GM12878 (cell line): ENCODE results near the gene CAMK2G. TPM values are rescaled to one million over a fixed set of nuclear protein-coding genes. Genes with fewer than 3 reads are reported as not detected.

Experiments used
- CHD1 ChIP-seq: IDR thresholded peaks from 2 replicates; pipeline ENCODE4 v1.6.1; 2012; ENCODE audit warnings: low read depth, low read length, improper control_type of control experiment
- CREM ChIP-seq: IDR thresholded peaks from 2 replicates; pipeline ENCODE4 v1.6.1; 2014; ENCODE audit warnings: antibody characterized with exemption, low read depth
- FOS ChIP-seq: IDR thresholded peaks from 3 replicates; pipeline ENCODE4 v1.6.1; 2011; ENCODE audit warnings: borderline replicate concordance; ENCODE audit not compliant: insufficient read length; ENCODE audit errors: extremely low read depth
- FOXM1 ChIP-seq: IDR thresholded peaks from 2 replicates; pipeline ENCODE4 v1.6.1; 2012; ENCODE audit warnings: low read depth, mild to moderate bottlenecking, inconsistent platforms, low read length, moderate library complexity
- GATAD2B ChIP-seq: fragments of 450-650 bp; conservative IDR thresholded peaks from 2 replicates; pipeline ENCODE4 v1.6.1; 2017; ENCODE audit warnings: low read depth, mild to moderate bottlenecking, moderate library complexity
- HDGF ChIP-seq: fragments of 450-650 bp; IDR thresholded peaks from 2 replicates; pipeline ENCODE4 v1.6.1; 2016; ENCODE audit warnings: antibody characterized with exemption
- LARP7 ChIP-seq: fragments of 450-650 bp; IDR thresholded peaks from 2 replicates; pipeline ENCODE4 v1.6.1; 2017; ENCODE audit warnings: mild to moderate bottlenecking
- MTA2 ChIP-seq: fragments of 450-650 bp; IDR thresholded peaks from 2 replicates; pipeline ENCODE4 v1.6.1; 2016; ENCODE audit warnings: low read depth, mild to moderate bottlenecking, moderate library complexity
- MYB ChIP-seq: fragments of 150-350 bp; IDR thresholded peaks from 2 replicates; pipeline ENCODE4 v1.6.1; 2014; ENCODE audit warnings: mild to moderate bottlenecking, low read depth, low read length, borderline replicate concordance
- NRF1 ChIP-seq: conservative IDR thresholded peaks from 2 replicates; pipeline ENCODE4 v1.6.1; 2011; ENCODE audit warnings: mild to moderate bottlenecking, low read depth, low read length, improper control_type of control experiment
- POLR2A ChIP-seq: IDR thresholded peaks from 2 replicates; pipeline ENCODE4 v1.6.1; 2011; ENCODE audit warnings: low read depth, mild to moderate bottlenecking, low read length
- RAD21 ChIP-seq: IDR thresholded peaks from 2 replicates; pipeline ENCODE4 v1.6.1; 2011; ENCODE audit warnings: mild to moderate bottlenecking, low read depth, low read length, moderate library complexity; ENCODE audit not compliant: insufficient read depth
- RELA ChIP-seq: fragments of 450-650 bp; IDR thresholded peaks from 2 replicates; pipeline ENCODE4 v1.8.0; 2014; ENCODE audit warnings: borderline replicate concordance; ENCODE audit not compliant: partially characterized antibody
- RUNX3 ChIP-seq: IDR thresholded peaks from 2 replicates; pipeline ENCODE4 v1.6.1; 2012; ENCODE audit warnings: low read length, inconsistent platforms
- SP1 ChIP-seq: IDR thresholded peaks from one replicate; pipeline ENCODE4 v1.6.1; 2011; ENCODE audit warnings: low read depth, low read length
- SRF ChIP-seq, 2 experiments: IDR thresholded peaks; 2 replicates each; pipeline ENCODE4 v1.6.1; 2011; ENCODE audit warnings: low read depth in 2 of 2, low read length in 2 of 2, mild to moderate bottlenecking in 1 of 2, moderate library complexity in 1 of 2
- ZBED1 ChIP-seq: IDR thresholded peaks from 2 replicates; pipeline ENCODE4 v1.6.1; 2016; ENCODE audit warnings: borderline replicate concordance
- polyA plus RNA-seq, 11 experiments: library from polyadenylated mRNA; depleted of rRNA in 4 of 11; unstranded in 6 of 11; stranded (reverse) in 5 of 11; fragments of >200 nt; fragmentation: Nextera tagmentation in 4 of 11; fragmentation: Illumina TruSeq in 1 of 11; extraction: Ambion mirVana in 4 of 11; extraction: Trizol in 1 of 11; gene quantifications; 1 replicate in 1 of 11; 2 replicates in 10 of 11; pipeline versions ENCODE4 v1.2.1 to v1.2.3, GENCODE V29; 2011 to 2016; ENCODE audit warnings: inconsistent platforms in 2 of 11, missing spikeins in 2 of 11, low read depth in 1 of 11
- total RNA-seq, 4 experiments: library from RNA; depleted of rRNA in 3 of 4; stranded (reverse); fragments of >200 nt in 3 of 4; fragmentation: Illumina TruSeq in 1 of 4; extraction: Trizol in 1 of 4; gene quantifications; 2 replicates each; pipeline versions ENCODE4 v1.2.1 to v1.2.3, GENCODE V29; 2013 to 2021
- TF ChIP-seq, protein P1 (sequence below): fragments of 450-650 bp; IDR thresholded peaks from 2 replicates; pipeline ENCODE4 v1.6.1; 2016; ENCODE audit warnings: mild to moderate bottlenecking, moderate library complexity, borderline replicate concordance
- TF ChIP-seq, protein P2 (sequence below): fragments of 450-650 bp; IDR thresholded peaks from 2 replicates; pipeline ENCODE4 v1.6.1; 2017; ENCODE audit warnings: borderline replicate concordance
- TF ChIP-seq, protein P3 (sequence below): IDR thresholded peaks from 2 replicates; pipeline ENCODE4 v1.6.1; 2012; ENCODE audit warnings: low read depth, low read length, improper control_type of control experiment
- TF ChIP-seq, protein P4 (sequence below): fragments of 450-650 bp; IDR thresholded peaks from 2 replicates; pipeline ENCODE4 v1.6.1; 2014; ENCODE audit warnings: mild to moderate bottlenecking
- TF ChIP-seq, protein P5 (sequence below): IDR thresholded peaks from 2 replicates; pipeline ENCODE4 v1.6.1; 2012; ENCODE audit warnings: low read length, inconsistent platforms

Gene CAMK2G
- total and polyA plus RNA-seq, 10 of the 15 experiments (the other 5 are each of a cell fraction or from before 2014, with no cell fraction given): 5.5 to 24.3 (median 16.9) TPM

DNA sequence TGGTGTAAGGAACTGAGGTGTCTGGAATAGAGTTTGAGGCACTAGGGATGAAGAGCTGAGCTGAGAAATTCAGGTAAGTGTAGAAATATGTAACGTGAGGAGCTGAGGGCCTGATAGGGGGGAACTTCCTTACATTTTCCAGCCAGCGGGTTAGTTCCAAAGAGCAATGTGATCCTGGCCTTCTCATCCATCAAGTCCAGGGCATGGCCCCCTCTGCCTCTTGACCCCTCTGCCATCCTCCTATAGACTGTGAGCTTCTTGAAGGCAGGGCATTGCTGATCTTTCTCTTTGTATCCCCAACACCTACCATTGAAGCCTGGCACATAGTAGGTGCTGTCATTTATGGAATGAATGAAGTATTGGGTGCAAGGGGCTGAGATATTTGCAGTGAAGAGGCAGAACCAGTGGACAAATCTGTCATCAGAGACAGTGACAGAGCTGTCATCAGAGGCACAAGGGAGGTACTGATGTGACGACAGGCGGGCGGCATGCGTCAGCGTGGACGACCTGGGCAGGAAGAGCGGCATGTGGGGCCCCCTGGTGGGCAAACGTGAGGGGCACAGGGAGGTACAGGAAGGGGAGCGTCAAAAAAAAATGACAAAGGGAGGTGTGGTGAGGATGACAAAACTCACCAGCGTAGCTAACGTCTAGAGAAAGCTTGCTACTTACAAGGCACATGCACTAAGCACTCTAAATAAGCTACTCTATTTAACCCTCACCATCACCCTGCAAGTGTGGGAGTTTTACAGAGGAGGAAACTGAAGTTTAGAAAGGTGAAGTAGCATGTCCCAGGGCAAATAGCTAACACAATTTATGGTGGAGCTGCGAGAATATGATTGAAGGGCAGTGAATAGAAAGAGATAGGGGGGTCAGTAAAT is 5.2 kb upstream of the CAMK2G start (continued):
- TF ChIP-seq, protein P1, sequence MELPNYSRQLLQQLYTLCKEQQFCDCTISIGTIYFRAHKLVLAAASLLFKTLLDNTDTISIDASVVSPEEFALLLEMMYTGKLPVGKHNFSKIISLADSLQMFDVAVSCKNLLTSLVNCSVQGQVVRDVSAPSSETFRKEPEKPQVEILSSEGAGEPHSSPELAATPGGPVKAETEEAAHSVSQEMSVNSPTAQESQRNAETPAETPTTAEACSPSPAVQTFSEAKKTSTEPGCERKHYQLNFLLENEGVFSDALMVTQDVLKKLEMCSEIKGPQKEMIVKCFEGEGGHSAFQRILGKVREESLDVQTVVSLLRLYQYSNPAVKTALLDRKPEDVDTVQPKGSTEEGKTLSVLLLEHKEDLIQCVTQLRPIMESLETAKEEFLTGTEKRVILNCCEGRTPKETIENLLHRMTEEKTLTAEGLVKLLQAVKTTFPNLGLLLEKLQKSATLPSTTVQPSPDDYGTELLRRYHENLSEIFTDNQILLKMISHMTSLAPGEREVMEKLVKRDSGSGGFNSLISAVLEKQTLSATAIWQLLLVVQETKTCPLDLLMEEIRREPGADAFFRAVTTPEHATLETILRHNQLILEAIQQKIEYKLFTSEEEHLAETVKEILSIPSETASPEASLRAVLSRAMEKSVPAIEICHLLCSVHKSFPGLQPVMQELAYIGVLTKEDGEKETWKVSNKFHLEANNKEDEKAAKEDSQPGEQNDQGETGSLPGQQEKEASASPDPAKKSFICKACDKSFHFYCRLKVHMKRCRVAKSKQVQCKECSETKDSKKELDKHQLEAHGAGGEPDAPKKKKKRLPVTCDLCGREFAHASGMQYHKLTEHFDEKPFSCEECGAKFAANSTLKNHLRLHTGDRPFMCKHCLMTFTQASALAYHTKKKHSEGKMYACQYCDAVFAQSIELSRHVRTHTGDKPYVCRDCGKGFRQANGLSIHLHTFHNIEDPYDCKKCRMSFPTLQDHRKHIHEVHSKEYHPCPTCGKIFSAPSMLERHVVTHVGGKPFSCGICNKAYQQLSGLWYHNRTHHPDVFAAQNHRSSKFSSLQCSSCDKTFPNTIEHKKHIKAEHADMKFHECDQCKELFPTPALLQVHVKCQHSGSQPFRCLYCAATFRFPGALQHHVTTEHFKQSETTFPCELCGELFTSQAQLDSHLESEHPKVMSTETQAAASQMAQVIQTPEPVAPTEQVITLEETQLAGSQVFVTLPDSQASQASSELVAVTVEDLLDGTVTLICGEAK: no peak; the same call in 1 of the 2 replicates
- TF ChIP-seq RAD21: peak; percentile 91
- peak; percentile 45; the same call in 1 of the 2 replicates for TF ChIP-seq RUNX3
- 0 out of 2 replicates have a peak, but pooled peaks have one; percentile 34 for TF ChIP-seq MYB
- TF ChIP-seq SRF (IDR thresholded peaks at IDR 0.05; ENCODE audit: low read depth in 2 of 2, low read length in 2 of 2): no peak
- TF ChIP-seq POLR2A: no peak
- TF ChIP-seq NRF1: no peak
- no peak for TF ChIP-seq FOS
- TF ChIP-seq GATAD2B: no peak
- TF ChIP-seq SP1: peak; percentile 43
- TF ChIP-seq, protein P2, sequence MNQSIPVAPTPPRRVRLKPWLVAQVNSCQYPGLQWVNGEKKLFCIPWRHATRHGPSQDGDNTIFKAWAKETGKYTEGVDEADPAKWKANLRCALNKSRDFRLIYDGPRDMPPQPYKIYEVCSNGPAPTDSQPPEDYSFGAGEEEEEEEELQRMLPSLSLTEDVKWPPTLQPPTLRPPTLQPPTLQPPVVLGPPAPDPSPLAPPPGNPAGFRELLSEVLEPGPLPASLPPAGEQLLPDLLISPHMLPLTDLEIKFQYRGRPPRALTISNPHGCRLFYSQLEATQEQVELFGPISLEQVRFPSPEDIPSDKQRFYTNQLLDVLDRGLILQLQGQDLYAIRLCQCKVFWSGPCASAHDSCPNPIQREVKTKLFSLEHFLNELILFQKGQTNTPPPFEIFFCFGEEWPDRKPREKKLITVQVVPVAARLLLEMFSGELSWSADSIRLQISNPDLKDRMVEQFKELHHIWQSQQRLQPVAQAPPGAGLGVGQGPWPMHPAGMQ: no peak
- TF ChIP-seq FOXM1: no peak; the same call in 1 of the 2 replicates
- no peak for TF ChIP-seq ZBED1
- TF ChIP-seq, protein P3, sequence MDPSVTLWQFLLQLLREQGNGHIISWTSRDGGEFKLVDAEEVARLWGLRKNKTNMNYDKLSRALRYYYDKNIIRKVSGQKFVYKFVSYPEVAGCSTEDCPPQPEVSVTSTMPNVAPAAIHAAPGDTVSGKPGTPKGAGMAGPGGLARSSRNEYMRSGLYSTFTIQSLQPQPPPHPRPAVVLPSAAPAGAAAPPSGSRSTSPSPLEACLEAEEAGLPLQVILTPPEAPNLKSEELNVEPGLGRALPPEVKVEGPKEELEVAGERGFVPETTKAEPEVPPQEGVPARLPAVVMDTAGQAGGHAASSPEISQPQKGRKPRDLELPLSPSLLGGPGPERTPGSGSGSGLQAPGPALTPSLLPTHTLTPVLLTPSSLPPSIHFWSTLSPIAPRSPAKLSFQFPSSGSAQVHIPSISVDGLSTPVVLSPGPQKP: no peak
- peak; percentile 91 for TF ChIP-seq HDGF
- TF ChIP-seq, protein P4, sequence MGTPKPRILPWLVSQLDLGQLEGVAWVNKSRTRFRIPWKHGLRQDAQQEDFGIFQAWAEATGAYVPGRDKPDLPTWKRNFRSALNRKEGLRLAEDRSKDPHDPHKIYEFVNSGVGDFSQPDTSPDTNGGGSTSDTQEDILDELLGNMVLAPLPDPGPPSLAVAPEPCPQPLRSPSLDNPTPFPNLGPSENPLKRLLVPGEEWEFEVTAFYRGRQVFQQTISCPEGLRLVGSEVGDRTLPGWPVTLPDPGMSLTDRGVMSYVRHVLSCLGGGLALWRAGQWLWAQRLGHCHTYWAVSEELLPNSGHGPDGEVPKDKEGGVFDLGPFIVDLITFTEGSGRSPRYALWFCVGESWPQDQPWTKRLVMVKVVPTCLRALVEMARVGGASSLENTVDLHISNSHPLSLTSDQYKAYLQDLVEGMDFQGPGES: no peak
- TF ChIP-seq RELA: peak; percentile 89
- TF ChIP-seq, protein P5, sequence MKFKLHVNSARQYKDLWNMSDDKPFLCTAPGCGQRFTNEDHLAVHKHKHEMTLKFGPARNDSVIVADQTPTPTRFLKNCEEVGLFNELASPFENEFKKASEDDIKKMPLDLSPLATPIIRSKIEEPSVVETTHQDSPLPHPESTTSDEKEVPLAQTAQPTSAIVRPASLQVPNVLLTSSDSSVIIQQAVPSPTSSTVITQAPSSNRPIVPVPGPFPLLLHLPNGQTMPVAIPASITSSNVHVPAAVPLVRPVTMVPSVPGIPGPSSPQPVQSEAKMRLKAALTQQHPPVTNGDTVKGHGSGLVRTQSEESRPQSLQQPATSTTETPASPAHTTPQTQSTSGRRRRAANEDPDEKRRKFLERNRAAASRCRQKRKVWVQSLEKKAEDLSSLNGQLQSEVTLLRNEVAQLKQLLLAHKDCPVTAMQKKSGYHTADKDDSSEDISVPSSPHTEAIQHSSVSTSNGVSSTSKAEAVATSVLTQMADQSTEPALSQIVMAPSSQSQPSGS: no peak
- TF ChIP-seq CHD1: no peak
- 0 out of 2 replicates have a peak, but pooled peaks have one; percentile 43 for TF ChIP-seq MTA2
- 0 out of 2 replicates have a peak, but pooled peaks have one; percentile 47 for TF ChIP-seq LARP7
- peak; percentile 98 for TF ChIP-seq CREM
